Measurements from ENCODE around the gene PIWIL1.

DNA sequence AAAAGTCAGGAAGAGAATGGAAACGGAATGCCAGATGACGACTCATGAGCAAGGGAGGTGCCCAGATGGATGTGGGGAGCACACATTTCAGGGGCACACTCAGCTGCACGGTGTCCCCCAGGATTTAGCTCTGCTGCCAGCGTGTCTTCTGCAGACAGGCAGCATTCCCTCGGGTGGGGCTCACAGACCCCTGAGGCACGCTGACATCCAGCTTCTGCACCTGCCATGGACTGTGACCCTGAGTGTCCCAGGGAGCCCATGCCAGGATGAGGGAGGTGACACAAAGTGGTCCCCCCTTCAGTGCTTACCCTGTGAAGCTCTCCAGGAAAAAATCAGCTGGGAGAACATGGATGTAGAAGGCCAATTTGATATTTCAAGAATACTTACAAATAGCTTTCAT lies 84.2 kb downstream of the PIWIL1 start:
- no peak for TF ChIP-seq CTCF (IDR thresholded peaks at IDR 0.05; ENCODE audit: extremely low read depth in 1 of 2, insufficient read depth in 1 of 2, low read depth in 1 of 2, low read length in 2 of 2)
- no peak for TF ChIP-seq FOS (IDR thresholded peaks at IDR 0.05; ENCODE audit: borderline replicate concordance, insufficient read depth, low read length)

Measured in endothelial cell of umbilical vein (primary cell).